K562 (cell line): ENCODE measurements around the gene CERCAM. TPM values are rescaled to one million over a fixed set of nuclear protein-coding genes. Genes with fewer than 3 reads are reported as not detected.

Source experiments
- ATAC-seq: fragments of 200-7000 bp; cut with Tn5 transposase; 3 replicates; pipeline ENCODE4 v1.9.1; 2020; ENCODE audit warnings: moderate library complexity
- BruUV-seq: library from RNA; stranded (reverse); fragments of 400-500 nt; replicated peaks from 2 replicates; lab custom pipeline; 2021; lab: Mats Ljungman, UMichigan
- CTCF ChIA-PET: fragments of 300-600 bp; formaldehyde crosslinking; extraction: SDS; loops from one replicate; lab custom pipeline; 2021; ENCODE audit warnings: low intra/inter-chr PET ratio; lab: Yijun Ruan, JAX
- POLR2A ChIA-PET: fragments of 300-600, 350-650 bp; sonication (Branson Sonifier 250); formaldehyde crosslinking; extraction: SDS; loops from one replicate; lab custom pipeline; 2021; ENCODE audit warnings: antibody characterized with exemption, inconsistent platforms; lab: Yijun Ruan, JAX
- DNase-seq, 4 experiments: peaks; one replicate each; pipeline versions ENCODE4 v3.0.0 to v3.0.0-alpha.2; 2011 to 2018; ENCODE audit warnings: low spot score in 3 of 4, mixed read lengths in 3 of 4; ENCODE audit errors: extremely low read depth in 1 of 4
- FAIRE-seq: peaks from 2 replicates; lab custom pipeline; 2011; peaks lifted over from hg19 to GRCh38; lab: Jason Lieb, UNC
- H2AFZ ChIP-seq: 2 replicates; pipeline ENCODE4 v1.6.0; 2011; ENCODE audit warnings: low read depth, low read length, control low read depth, inconsistent platforms
- H3K27ac ChIP-seq: fragments of 200-600 bp; 3 replicates; pipeline ENCODE4 v1.8.0; 2011; ENCODE audit warnings: low read depth, mild to moderate bottlenecking, control low read depth, inconsistent platforms, low read length, moderate library complexity, mixed read lengths; ENCODE audit errors: extremely low read depth
- H3K27me3 ChIP-seq, 2 experiments: fragments of 300-600 bp in 1 of 2; 2 replicates in 1 of 2; 3 replicates in 1 of 2; pipeline versions ENCODE4 v1.6.0 to v1.8.0; 2011; ENCODE audit warnings: inconsistent platforms in 2 of 2, low read length in 2 of 2, mild to moderate bottlenecking in 1 of 2, mixed read lengths in 1 of 2, moderate library complexity in 1 of 2; ENCODE audit not compliant: control insufficient read depth in 2 of 2, insufficient read depth in 2 of 2
- H3K36me3 ChIP-seq: fragments of 300-600 bp; 3 replicates; pipeline ENCODE4 v1.8.0; 2011; ENCODE audit warnings: mild to moderate bottlenecking, low read length, inconsistent platforms; ENCODE audit not compliant: control insufficient read depth, insufficient read depth
- H3K4me1 ChIP-seq, 2 experiments: fragments of 200-600 bp in 1 of 2; replicated peaks in 1 of 2; 2 replicates in 1 of 2; 3 replicates in 1 of 2; pipeline versions ENCODE4 v1.5.1 to v1.8.0; 2011; ENCODE audit warnings: inconsistent platforms in 2 of 2, low read length in 2 of 2, mild to moderate bottlenecking in 1 of 2, mixed read lengths in 1 of 2, moderate library complexity in 1 of 2; ENCODE audit not compliant: control insufficient read depth in 2 of 2, insufficient read depth in 2 of 2
- H3K4me2 ChIP-seq: 2 replicates; pipeline ENCODE4 v1.6.1; 2011; ENCODE audit warnings: low read length, control low read depth, inconsistent platforms, mixed read lengths; ENCODE audit not compliant: insufficient read depth
- H3K4me3 ChIP-seq: fragments of 200-600 bp; sonication (generic), shearing (Covaris generic); 2 replicates; pipeline ENCODE4 v1.5.1; 2016; ENCODE audit warnings: control low read depth, inconsistent platforms
- H3K79me2 ChIP-seq: fragments of 200-600 bp; 3 replicates; pipeline ENCODE4 v1.8.0; 2011; ENCODE audit warnings: low read length, inconsistent platforms; ENCODE audit not compliant: control insufficient read depth, insufficient read depth
- H3K9ac ChIP-seq, 2 experiments: 2 replicates each; pipeline versions ENCODE4 v1.6.0 to v1.6.1; 2011; ENCODE audit warnings: low read depth in 2 of 2, low read length in 2 of 2, control low read depth in 1 of 2, inconsistent platforms in 1 of 2, mild to moderate bottlenecking in 1 of 2, mixed read lengths in 1 of 2; ENCODE audit not compliant: insufficient read depth in 1 of 2
- H3K9me1 ChIP-seq: one replicate; pipeline ENCODE4 v1.6.0; 2011; ENCODE audit warnings: inconsistent platforms, mild to moderate bottlenecking, low read length, moderate library complexity; ENCODE audit not compliant: control insufficient read depth, insufficient read depth
- H3K9me3 ChIP-seq: replicated peaks from 2 replicates; pipeline ENCODE4 v1.5.1; 2011; ENCODE audit warnings: low read depth, low read length, inconsistent platforms; ENCODE audit not compliant: control insufficient read depth, insufficient read depth
- H4K20me1 ChIP-seq: replicated peaks from 2 replicates; pipeline ENCODE4 v1.6.1; 2011; ENCODE audit warnings: low read length, inconsistent platforms, mixed read lengths; ENCODE audit not compliant: control insufficient read depth, insufficient read depth
- ADNP ChIP-seq: fragments of 200-800 bp; sonication (Bioruptor generic); IDR thresholded peaks from 2 replicates; pipeline ENCODE4 v1.6.1; 2016; ENCODE audit warnings: missing genetic modification characterization, missing compliant biosample characterization
- CC2D1A ChIP-seq: fragments of 450-650 bp; IDR thresholded peaks from 2 replicates; pipeline ENCODE4 v1.6.1; 2017; ENCODE audit warnings: mild to moderate bottlenecking
- EP400 ChIP-seq: fragments of 450-650 bp; IDR thresholded peaks from 2 replicates; pipeline ENCODE4 v1.6.1; 2017; ENCODE audit warnings: antibody characterized with exemption, mild to moderate bottlenecking, moderate library complexity
- GTF2F1 ChIP-seq: IDR thresholded peaks from 2 replicates; pipeline ENCODE4 v1.6.1; 2011; ENCODE audit warnings: low read depth, low read length, improper control_type of control experiment
- KLF1 ChIP-seq: fragments of 450-650 bp; IDR thresholded peaks from 2 replicates; pipeline ENCODE4 v1.6.1; 2016; ENCODE audit warnings: missing genetic modification characterization, missing compliant biosample characterization
- LCOR ChIP-seq: sonication (generic); formaldehyde crosslinking; IDR thresholded peaks from 2 replicates; pipeline ENCODE4 v1.8.0; 2022; ENCODE audit warnings: mild to moderate bottlenecking, missing genetic modification reagents
- MAFG ChIP-seq: fragments of 450-650 bp; conservative IDR thresholded peaks from 2 replicates; pipeline ENCODE4 v1.6.1; 2016; ENCODE audit warnings: missing genetic modification characterization, missing compliant biosample characterization
- SMARCA5 ChIP-seq: fragments of 450-650 bp; IDR thresholded peaks from 2 replicates; pipeline ENCODE4 v1.6.1; 2016
- ZNF217 ChIP-seq: sonication (generic); formaldehyde crosslinking; IDR thresholded peaks from 2 replicates; pipeline ENCODE4 v1.8.0; 2022; ENCODE audit warnings: mild to moderate bottlenecking, missing genetic modification reagents
- ZNF445 ChIP-seq: fragments of 250-450 bp; sonication (Bioruptor Pico); IDR thresholded peaks from 2 replicates; pipeline ENCODE4 v1.4.0; 2020; ENCODE audit warnings: low read depth, mild to moderate bottlenecking, moderate library complexity
- WGBS: fragments of 100-300 bp; shearing (Covaris generic); methylation state at CpG from one replicate; pipeline ENCODE4 v1.1.6; 2016; ENCODE audit warnings: low coverage, mixed read lengths; ENCODE audit not compliant: insufficient coverage; ENCODE audit errors: missing lambda C conversion rate; 5-methylcytosine and 5-hydroxymethylcytosine counted together
- in situ Hi-C: fragments of 300-500 bp; cut with MboI; formaldehyde crosslinking; loops from 4 replicates; pipeline ENCODE4 v1.15.0; 2018; ENCODE audit warnings: inconsistent platforms, mixed read lengths
- intact Hi-C: fragments of 100-400 bp; cut with micrococcal nuclease; formaldehyde crosslinking; loops from 2 replicates; pipeline ENCODE4 v1.14.2; 2022
- polyA plus RNA-seq, 8 experiments: library from polyadenylated mRNA; depleted of rRNA in 4 of 8; stranded (reverse) in 5 of 8; unstranded in 3 of 8; fragments of >200 nt; fragmentation: Nextera tagmentation in 2 of 8; fragmentation: Illumina TruSeq in 1 of 8; extraction: Ambion mirVana in 2 of 8; extraction: Trizol in 1 of 8; gene quantifications; 2 replicates each; pipeline versions ENCODE4 v1.2.1 to v1.2.3, GENCODE V29; 2011 to 2014; ENCODE audit warnings: inconsistent platforms in 1 of 8, missing spikeins in 1 of 8
- total RNA-seq, 7 experiments: library from RNA; depleted of rRNA in 6 of 7; stranded (reverse); fragments of >200 nt in 6 of 7; fragmentation: Illumina TruSeq in 2 of 7; extraction: Trizol in 2 of 7; gene quantifications; 2 replicates each; pipeline versions ENCODE4 v1.2.1 to v1.2.3, GENCODE V29; 2011 to 2021; ENCODE audit warnings: low replicate concordance in 1 of 7
- TF ChIP-seq, protein P1 (sequence below): fragments of 450-650 bp; IDR thresholded peaks from 2 replicates; pipeline ENCODE4 v1.6.1; 2018; ENCODE audit warnings: mild to moderate bottlenecking, low read depth; ENCODE audit not compliant: partially characterized antibody
- TF ChIP-seq, protein P2 (sequence below), 2 experiments: fragments of 150-350 bp in 1 of 2; IDR thresholded peaks; 2 replicates each; pipeline ENCODE4 v1.6.1; 2012 to 2016; ENCODE audit warnings: low read depth in 2 of 2, low read length in 2 of 2, mild to moderate bottlenecking in 1 of 2, moderate library complexity in 1 of 2
- TF ChIP-seq, protein P3 (sequence below): sonication (generic); formaldehyde crosslinking; IDR thresholded peaks from 2 replicates; pipeline ENCODE4 v1.8.0; 2022; ENCODE audit warnings: missing genetic modification reagents, mild to moderate bottlenecking, moderate library complexity, borderline replicate concordance
- TF ChIP-seq, protein P4 (sequence below): fragments of 250-450 bp; sonication (Bioruptor Pico); IDR thresholded peaks from 2 replicates; pipeline ENCODE4 v1.9.0; 2021; ENCODE audit warnings: mild to moderate bottlenecking, inconsistent platforms

Gene CERCAM
- total and polyA plus RNA-seq, 9 of the 15 experiments (the other 6 are each of a cell fraction or from before 2014, with no cell fraction given), result 0.75 to 24.0 (median 18.0) TPM

DNA sequence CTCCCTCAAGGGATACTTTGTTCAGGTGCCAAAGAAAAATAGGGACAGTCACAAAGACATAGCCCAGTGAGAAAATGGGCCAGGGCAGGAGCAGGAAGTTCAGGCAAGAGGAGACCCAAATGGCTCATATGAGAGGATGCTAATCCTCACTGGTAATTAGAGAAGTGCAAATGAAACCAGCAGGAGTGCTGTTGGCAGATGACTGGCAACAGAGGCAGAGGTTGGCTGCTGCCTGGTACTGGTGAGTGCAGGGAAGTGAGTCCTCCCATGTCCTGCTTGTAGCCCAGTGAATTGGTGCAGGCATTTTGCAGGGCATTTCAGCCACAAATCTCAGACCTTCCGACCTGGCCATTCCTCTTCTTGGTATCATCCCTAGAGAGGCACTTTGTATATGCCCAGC is 58.6 kb downstream of the CERCAM start (continued):
- TF ChIP-seq, protein P1, sequence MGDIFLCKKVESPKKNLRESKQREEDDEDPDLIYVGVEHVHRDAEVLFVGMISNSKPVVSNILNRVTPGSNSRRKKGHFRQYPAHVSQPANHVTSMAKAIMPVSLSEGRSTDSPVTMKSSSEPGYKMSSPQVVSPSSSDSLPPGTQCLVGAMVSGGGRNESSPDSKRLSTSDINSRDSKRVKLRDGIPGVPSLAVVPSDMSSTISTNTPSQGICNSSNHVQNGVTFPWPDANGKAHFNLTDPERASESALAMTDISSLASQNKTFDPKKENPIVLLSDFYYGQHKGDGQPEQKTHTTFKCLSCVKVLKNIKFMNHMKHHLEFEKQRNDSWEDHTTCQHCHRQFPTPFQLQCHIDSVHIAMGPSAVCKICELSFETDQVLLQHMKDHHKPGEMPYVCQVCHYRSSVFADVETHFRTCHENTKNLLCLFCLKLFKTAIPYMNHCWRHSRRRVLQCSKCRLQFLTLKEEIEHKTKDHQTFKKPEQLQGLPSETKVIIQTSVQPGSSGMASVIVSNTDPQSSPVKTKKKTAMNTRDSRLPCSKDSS, result no peak
- TF ChIP-seq KLF1, result no peak
- no peak for TF ChIP-seq ZNF445 (CRISPR knock-in tag)
- TF ChIP-seq, protein P2, sequence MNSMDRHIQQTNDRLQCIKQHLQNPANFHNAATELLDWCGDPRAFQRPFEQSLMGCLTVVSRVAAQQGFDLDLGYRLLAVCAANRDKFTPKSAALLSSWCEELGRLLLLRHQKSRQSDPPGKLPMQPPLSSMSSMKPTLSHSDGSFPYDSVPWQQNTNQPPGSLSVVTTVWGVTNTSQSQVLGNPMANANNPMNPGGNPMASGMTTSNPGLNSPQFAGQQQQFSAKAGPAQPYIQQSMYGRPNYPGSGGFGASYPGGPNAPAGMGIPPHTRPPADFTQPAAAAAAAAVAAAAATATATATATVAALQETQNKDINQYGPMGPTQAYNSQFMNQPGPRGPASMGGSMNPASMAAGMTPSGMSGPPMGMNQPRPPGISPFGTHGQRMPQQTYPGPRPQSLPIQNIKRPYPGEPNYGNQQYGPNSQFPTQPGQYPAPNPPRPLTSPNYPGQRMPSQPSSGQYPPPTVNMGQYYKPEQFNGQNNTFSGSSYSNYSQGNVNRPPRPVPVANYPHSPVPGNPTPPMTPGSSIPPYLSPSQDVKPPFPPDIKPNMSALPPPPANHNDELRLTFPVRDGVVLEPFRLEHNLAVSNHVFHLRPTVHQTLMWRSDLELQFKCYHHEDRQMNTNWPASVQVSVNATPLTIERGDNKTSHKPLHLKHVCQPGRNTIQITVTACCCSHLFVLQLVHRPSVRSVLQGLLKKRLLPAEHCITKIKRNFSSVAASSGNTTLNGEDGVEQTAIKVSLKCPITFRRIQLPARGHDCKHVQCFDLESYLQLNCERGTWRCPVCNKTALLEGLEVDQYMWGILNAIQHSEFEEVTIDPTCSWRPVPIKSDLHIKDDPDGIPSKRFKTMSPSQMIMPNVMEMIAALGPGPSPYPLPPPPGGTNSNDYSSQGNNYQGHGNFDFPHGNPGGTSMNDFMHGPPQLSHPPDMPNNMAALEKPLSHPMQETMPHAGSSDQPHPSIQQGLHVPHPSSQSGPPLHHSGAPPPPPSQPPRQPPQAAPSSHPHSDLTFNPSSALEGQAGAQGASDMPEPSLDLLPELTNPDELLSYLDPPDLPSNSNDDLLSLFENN (IDR thresholded peaks at IDR 0.05; ENCODE audit: low read depth in 2 of 2, low read length in 2 of 2), result no peak
- TF ChIP-seq MAFG (tag), result no peak

DNA sequence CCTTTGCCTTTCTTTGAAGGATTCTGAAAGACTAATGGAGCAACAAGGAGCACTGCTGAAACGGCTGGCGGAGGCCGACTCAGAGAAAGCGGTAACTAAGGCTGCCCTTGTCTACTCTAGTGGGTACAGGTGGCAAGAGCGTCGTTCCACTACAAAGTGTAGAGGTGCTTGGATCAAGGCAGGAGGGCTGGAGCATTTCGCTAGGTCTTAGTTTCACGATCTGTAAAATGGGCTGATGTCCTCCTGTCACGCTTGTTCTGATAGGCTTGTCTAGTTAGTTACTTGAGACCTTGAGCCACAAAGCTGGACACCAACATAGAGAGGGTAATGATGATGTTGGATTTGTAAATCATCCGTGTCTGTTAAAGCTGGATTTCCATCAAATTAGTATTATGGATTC is 60.9 kb downstream of the CERCAM start:
- H3K4me2 ChIP-seq, result no peak overlapping the region
- POLR2A ChIA-PET, result interaction anchor here (1.0 to 1.2 kb wide), 3 partner anchors 9 to 23 kb away, joined by 3 to 4 read pairs (median 3); partner anchors contain the start of gene GLE1
- no peak for DNase-seq
- TF ChIP-seq CC2D1A (no peak), LCOR (CRISPR knock-in tag) (no peak), EP400 (no peak), ZNF217 (no peak), GTF2F1 (no peak), SMARCA5 (0 out of 2 replicates have a peak, but pooled peaks have one; percentile 22), ADNP (tag) (peak; percentile 82)
- TF ChIP-seq, protein P3, sequence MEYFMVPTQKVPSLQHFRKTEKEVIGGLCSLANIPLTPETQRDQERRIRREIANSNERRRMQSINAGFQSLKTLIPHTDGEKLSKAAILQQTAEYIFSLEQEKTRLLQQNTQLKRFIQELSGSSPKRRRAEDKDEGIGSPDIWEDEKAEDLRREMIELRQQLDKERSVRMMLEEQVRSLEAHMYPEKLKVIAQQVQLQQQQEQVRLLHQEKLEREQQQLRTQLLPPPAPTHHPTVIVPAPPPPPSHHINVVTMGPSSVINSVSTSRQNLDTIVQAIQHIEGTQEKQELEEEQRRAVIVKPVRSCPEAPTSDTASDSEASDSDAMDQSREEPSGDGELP (CRISPR knock-in tag), result no peak
- TF ChIP-seq, protein P4, sequence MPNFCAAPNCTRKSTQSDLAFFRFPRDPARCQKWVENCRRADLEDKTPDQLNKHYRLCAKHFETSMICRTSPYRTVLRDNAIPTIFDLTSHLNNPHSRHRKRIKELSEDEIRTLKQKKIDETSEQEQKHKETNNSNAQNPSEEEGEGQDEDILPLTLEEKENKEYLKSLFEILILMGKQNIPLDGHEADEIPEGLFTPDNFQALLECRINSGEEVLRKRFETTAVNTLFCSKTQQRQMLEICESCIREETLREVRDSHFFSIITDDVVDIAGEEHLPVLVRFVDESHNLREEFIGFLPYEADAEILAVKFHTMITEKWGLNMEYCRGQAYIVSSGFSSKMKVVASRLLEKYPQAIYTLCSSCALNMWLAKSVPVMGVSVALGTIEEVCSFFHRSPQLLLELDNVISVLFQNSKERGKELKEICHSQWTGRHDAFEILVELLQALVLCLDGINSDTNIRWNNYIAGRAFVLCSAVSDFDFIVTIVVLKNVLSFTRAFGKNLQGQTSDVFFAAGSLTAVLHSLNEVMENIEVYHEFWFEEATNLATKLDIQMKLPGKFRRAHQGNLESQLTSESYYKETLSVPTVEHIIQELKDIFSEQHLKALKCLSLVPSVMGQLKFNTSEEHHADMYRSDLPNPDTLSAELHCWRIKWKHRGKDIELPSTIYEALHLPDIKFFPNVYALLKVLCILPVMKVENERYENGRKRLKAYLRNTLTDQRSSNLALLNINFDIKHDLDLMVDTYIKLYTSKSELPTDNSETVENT (CRISPR knock-in tag), result no peak

More for the DNA sequence above, 60.9 kb downstream of the CERCAM start:
- peaks cover 87% of the 10 kb centered on the region for H3K36me3 ChIP-seq
- intact Hi-C loops (no loop called here), in situ Hi-C loops (no loop called here)
- ATAC-seq (no peak), FAIRE-seq (no peak)
- WGBS, result 94% methylated on average over 9 of the region's 10 CpGs
- BruUV-seq, result no TSS peak
- no peaks in the 10 kb centered on the region for H3K4me1 ChIP-seq
- no peak overlapping the region for H3K4me3 ChIP-seq
- no peak overlapping the region for H3K27ac ChIP-seq
- H4K20me1 ChIP-seq, result no peaks in the 10 kb centered on the region
- no peaks in the 10 kb centered on the region for H3K27me3 ChIP-seq
- no peaks in the 10 kb centered on the region for H3K79me2 ChIP-seq
- H2AFZ ChIP-seq, result no peak overlapping the region
- H3K9ac ChIP-seq, result no peak overlapping the region
- H3K9me3 ChIP-seq, result no peaks in the 10 kb centered on the region
- no peaks in the 10 kb centered on the region for H3K9me1 ChIP-seq
- CTCF ChIA-PET, result no interaction called here
